Measurements from ENCODE around the gene JAKMIP2.

JAKMIP2 gene

GRCh38 chr5:147786142-147786541 lies 3.6 kb upstream of the JAKMIP2 start:
- DNase-seq = no peak

GRCh38 chr5:147784146-147784987 lies 1.8 kb upstream of the JAKMIP2 start:
- DNase-seq = no peak

GRCh38 chr5:147780924-147781573 lies 1.5 kb downstream of the JAKMIP2 start:
- DNase-seq = no peak

- DNase-seq = no peak
These were observed 2.8 kb downstream of the JAKMIP2 start for GRCh38 chr5:147779694-147780093.

- DNase-seq = no peak
These were observed 5.5 kb downstream of the JAKMIP2 start for GRCh38 chr5:147776989-147777388.

- DNase-seq = no peak
These were observed 8.9 kb downstream of the JAKMIP2 start for GRCh38 chr5:147773587-147773986.

GRCh38 chr5:147773139-147773538 lies 9.4 kb downstream of the JAKMIP2 start:
- no peak for DNase-seq

GRCh38 chr5:147767048-147767447 lies 15.5 kb downstream of the JAKMIP2 start:
- no peak for DNase-seq

- no peak for DNase-seq
These were observed 18.6 kb downstream of the JAKMIP2 start for GRCh38 chr5:147763791-147764525.

GRCh38 chr5:147760086-147760875 lies 22.2 kb downstream of the JAKMIP2 start:
- no peak for DNase-seq

GRCh38 chr5:147759441-147759840 lies 23.1 kb downstream of the JAKMIP2 start:
- no peak for DNase-seq

- DNase-seq = no peak
These were observed 26.0 kb downstream of the JAKMIP2 start for GRCh38 chr5:147756566-147756965.

GRCh38 chr5:147754372-147755122 lies 28.0 kb downstream of the JAKMIP2 start:
- no peak for DNase-seq

- no peak for DNase-seq
These were observed 28.8 kb downstream of the JAKMIP2 start for GRCh38 chr5:147753765-147754164.

- no peak for DNase-seq
These were observed 29.8 kb downstream of the JAKMIP2 start for GRCh38 chr5:147752666-147753290.

- no peak for DNase-seq
These were observed 30.5 kb downstream of the JAKMIP2 start for GRCh38 chr5:147752033-147752432.

GRCh38 chr5:147751156-147751830 lies 31.2 kb downstream of the JAKMIP2 start:
- DNase-seq = no peak

GRCh38 chr5:147750065-147750464 lies 32.5 kb downstream of the JAKMIP2 start:
- no peak for DNase-seq

- no peak for DNase-seq
These were observed 33.9 kb downstream of the JAKMIP2 start for GRCh38 chr5:147748590-147748989.

- no peak for DNase-seq
These were observed 35.5 kb downstream of the JAKMIP2 start for GRCh38 chr5:147746986-147747385.
